Measurements from ENCODE around the gene TMEM183A. TPM values are rescaled to one million over a fixed set of nuclear protein-coding genes. Genes with fewer than 3 reads are reported as not detected.

TMEM183A gene
- total and polyA plus RNA-seq, 8 donors: 54.0 to 74.2 (median 68.8) TPM

GRCh38 chr1:203044546-203045250 lies 37.5 kb downstream of the TMEM183A start:
- TF ChIP-seq CTCF (IDR thresholded peaks at IDR 0.05): no peak
- DNase-seq: no peak

DNA sequence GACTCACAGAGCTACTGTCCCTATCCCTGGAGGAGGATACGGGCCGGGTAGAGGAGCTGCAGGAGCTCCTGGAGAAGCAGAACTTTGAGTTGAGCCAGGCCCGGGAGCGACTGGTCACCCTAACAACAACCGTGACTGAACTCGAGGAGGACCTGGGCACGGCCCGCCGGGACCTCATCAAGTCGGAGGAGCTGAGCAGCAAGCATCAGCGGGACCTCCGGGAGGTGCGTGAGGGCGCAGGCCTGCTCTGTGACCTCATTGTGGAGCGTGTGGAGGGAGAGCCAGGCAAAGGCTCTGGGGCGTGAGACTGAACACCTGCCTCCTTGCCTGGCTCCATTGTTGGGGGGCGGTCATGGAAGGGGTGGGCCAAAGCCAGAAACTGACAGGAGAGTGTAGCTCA lies 38.2 kb downstream of the TMEM183A start:
- Histone ChIP-seq H3K4me1 (peaks cover 5 to 10% of the 10 kb centered on the region in 2 donors), H3K27me3 (peaks cover 0 to 11% of the 10 kb centered on the region in 2 donors), H3K9me3 (no peaks in the 10 kb centered on the region), H3K4me3 (no peak overlapping the region), H3K36me3 (no peaks in the 10 kb centered on the region), H3K27ac (no peak overlapping the region)
- DNase-seq (no peak), ATAC-seq (no peak)
- intact Hi-C loops (cut with DNase I): no loop called here
- TF ChIP-seq CTCF (IDR thresholded peaks at IDR 0.05): no peak

More at GRCh38 chr1:203044546-203045250, 37.5 kb downstream of the TMEM183A start:
- intact Hi-C loops (cut with DNase I): no loop called here
- H3K27me3 ChIP-seq: peaks cover 0 to 15% of the 10 kb centered on the region in 2 donors
- no peak for ATAC-seq
- no peaks in the 10 kb centered on the region for H3K9me3 ChIP-seq
- H3K36me3 ChIP-seq: no peaks in the 10 kb centered on the region
- H3K4me1 ChIP-seq: peaks cover 5 to 10% of the 10 kb centered on the region in 2 donors
- H3K27ac ChIP-seq: no peak overlapping the region
- H3K4me3 ChIP-seq: no peak overlapping the region

GRCh38 chr1:203045821-203046594 lies 38.8 kb downstream of the TMEM183A start:
- Histone ChIP-seq H3K27me3 (peaks cover 0 to 11% of the 10 kb centered on the region in 2 donors), H3K36me3 (no peaks in the 10 kb centered on the region)

DNA sequence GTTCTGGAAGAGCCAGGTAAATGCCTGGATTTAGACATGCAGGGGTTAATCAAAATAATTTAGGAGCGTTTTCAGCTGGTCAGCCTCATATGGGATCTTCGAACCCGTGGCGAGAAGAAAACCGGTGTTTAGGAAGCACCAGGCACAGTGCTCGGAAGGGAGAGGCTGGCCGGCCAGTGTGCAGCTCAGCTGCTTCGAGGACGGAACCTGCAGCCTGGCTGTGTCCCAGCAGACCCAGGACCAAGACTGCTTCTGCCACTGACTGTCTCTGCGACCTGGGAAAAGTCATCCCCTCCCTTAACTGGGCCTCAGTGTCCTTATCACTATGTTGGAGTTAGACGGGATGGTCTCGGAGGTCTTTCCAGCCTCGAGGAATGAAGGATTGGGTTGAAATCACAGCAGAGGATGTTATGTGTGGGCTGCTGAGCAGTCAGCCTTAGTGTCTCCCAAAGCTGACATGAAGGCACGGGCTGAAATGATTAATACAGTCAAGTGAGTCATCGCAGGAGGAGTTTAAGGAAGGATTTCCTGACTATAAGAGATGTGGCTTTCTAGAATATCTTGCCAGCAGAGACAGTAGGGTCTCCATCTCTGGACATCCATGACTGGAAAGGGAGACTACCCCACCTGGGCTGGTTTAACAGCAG lies 39.9 kb downstream of the TMEM183A start:
- ATAC-seq (peak; percentile 66), DNase-seq (no peak)
- H3K4me1 ChIP-seq: peaks cover 5 to 10% of the 10 kb centered on the region in 2 donors
- no peaks in the 10 kb centered on the region for H3K36me3 ChIP-seq
- no peaks in the 10 kb centered on the region for H3K9me3 ChIP-seq
- no peak overlapping the region for H3K27ac ChIP-seq
- no peak for TF ChIP-seq CTCF (IDR thresholded peaks at IDR 0.05)
- no peak overlapping the region for H3K4me3 ChIP-seq
- peaks cover 0 to 18% of the 10 kb centered on the region in 2 donors for H3K27me3 ChIP-seq
- intact Hi-C loops (cut with DNase I): no loop called here

More at GRCh38 chr1:203045821-203046594, 38.8 kb downstream of the TMEM183A start:
- DNase-seq (no peak), ATAC-seq (no peak)
- TF ChIP-seq CTCF (IDR thresholded peaks at IDR 0.05): no peak
- Histone ChIP-seq H3K27ac (no peak overlapping the region), H3K4me3 (no peak overlapping the region), H3K4me1 (peaks cover 5 to 10% of the 10 kb centered on the region in 2 donors), H3K9me3 (no peaks in the 10 kb centered on the region)
- intact Hi-C loops (cut with DNase I): no loop called here

- Histone ChIP-seq H3K27me3 (peaks cover 0 to 19% of the 10 kb centered on the region in 2 donors), H3K4me3 (no peak overlapping the region), H3K36me3 (no peaks in the 10 kb centered on the region), H3K9me3 (no peaks in the 10 kb centered on the region), H3K4me1 (peaks cover 5 to 10% of the 10 kb centered on the region in 2 donors), H3K27ac (no peak overlapping the region)
- ATAC-seq (no peak), DNase-seq (no peak)
- TF ChIP-seq CTCF (IDR thresholded peaks at IDR 0.05): no peak
- intact Hi-C loops (cut with DNase I): no loop called here
Observed at GRCh38 chr1:203048086-203048485, 40.9 kb downstream of the TMEM183A start.
